ENCODE data around the gene SCG3. TPM values are rescaled to one million over a fixed set of nuclear protein-coding genes. Genes with fewer than 3 reads are reported as not detected.

SCG3 gene
- total and polyA plus RNA-seq, 2 of the 13 experiments (the other 11 are each of a cell fraction or from before 2014, with no cell fraction given): not detected

GRCh38 chr15:51714911-51715310 is 33.6 kb downstream of the SCG3 start:
- Histone ChIP-seq H3K9ac (ENCODE audit: insufficient read depth, low read depth, low read length) (no peak overlapping the region), H3K27ac (ENCODE audit: extremely low read length, insufficient read depth, low read length) (no peak overlapping the region), H3K4me2 (ENCODE audit: low read depth, low read length) (no peak overlapping the region), H3K36me3 (replicated peaks in 1 of 2; ENCODE audit: control insufficient read depth in 1 of 2, insufficient read depth in 2 of 2, low read length in 2 of 2) (no peaks in the 10 kb centered on the region), H3K9me3 (ENCODE audit: low read length) (no peaks in the 10 kb centered on the region), H3K79me2 (ENCODE audit: insufficient read depth, low read length) (no peaks in the 10 kb centered on the region), H3K27me3 (ENCODE audit: control insufficient read depth in 1 of 2, insufficient read depth in 2 of 2, low read length in 2 of 2) (no peaks in the 10 kb centered on the region), H4K20me1 (ENCODE audit: insufficient read depth, low read length) (no peaks in the 10 kb centered on the region), H3K4me1 (ENCODE audit: insufficient read depth, low read length) (peaks cover 3% of the 10 kb centered on the region), H2AFZ (ENCODE audit: low read length) (no peak overlapping the region), H3K4me3 (replicated peaks in 1 of 3; ENCODE audit: insufficient read depth in 1 of 3, low read depth in 2 of 3, low read length in 3 of 3) (no peak overlapping the region)
- DNase-seq (ENCODE audit: low spot score): no peak
- WGBS (ENCODE audit: low lambda C conversion rate): 45% methylated on average over 1 of the region's 1 CpG
- ATAC-seq: no peak
- CTCF ChIA-PET (ENCODE audit: low intra/inter-chr PET ratio, low total read pairs): no interaction called here
- no peak for FAIRE-seq
- BruUV-seq (replicated peaks): no TSS peak
- in situ Hi-C loops (cut with HindIII; ENCODE audit: extremely low pct_ligation_motif_present, low pct_unique_long_range_greater_than_20kb) (no loop called here), intact Hi-C loops (cut with micrococcal nuclease; ENCODE audit: unreplicated experiment) (no loop called here)
- TF ChIP-seq ZFP91 (CRISPR knock-in tag; IDR thresholded peaks at IDR 0.05; ENCODE audit: borderline replicate concordance) (no peak), ZFAT (CRISPR knock-in tag; conservative IDR thresholded peaks at IDR 0.05) (no peak), REL (CRISPR knock-in tag; conservative IDR thresholded peaks at IDR 0.05) (no peak), ZNF558 (CRISPR knock-in tag; IDR thresholded peaks at IDR 0.05; ENCODE audit: borderline replicate concordance) (no peak), ZBTB7B (CRISPR knock-in tag; IDR thresholded peaks at IDR 0.05) (no peak), NCOA2 (CRISPR knock-in tag; IDR thresholded peaks at IDR 0.05) (no peak), ZNF383 (CRISPR knock-in tag; IDR thresholded peaks at IDR 0.05; ENCODE audit: borderline replicate concordance) (no peak), TIGD3 (CRISPR knock-in tag; IDR thresholded peaks at IDR 0.05; ENCODE audit: borderline replicate concordance) (no peak), TBP (CRISPR knock-in tag; IDR thresholded peaks at IDR 0.05) (no peak), ZNF75D (CRISPR knock-in tag; IDR thresholded peaks at IDR 0.05; ENCODE audit: borderline replicate concordance) (no peak), ZNF83 (CRISPR knock-in tag; IDR thresholded peaks at IDR 0.05; ENCODE audit: borderline replicate concordance) (no peak), HDAC1 (CRISPR knock-in tag; IDR thresholded peaks at IDR 0.05) (no peak), BRD4 (CRISPR knock-in tag; IDR thresholded peaks at IDR 0.05) (no peak)
- POLR2A ChIA-PET: no interaction called here
